Activated CD4-positive, alpha-beta memory T cell treated with anti-CD3 and anti-CD28 coated beads, Interleukin-2, amount 10 ng/mL, durations not matched to agents 7 days and 5 days (primary cell): Measurements from ENCODE around the gene ECHS1. TPM values are rescaled to one million over a fixed set of nuclear protein-coding genes. Genes with fewer than 3 reads are reported as not detected.
A peak's percentile ranks its signal among the peaks of the same experiment; 100 is the strongest.

ENCODE experiments used
- CTCF ChIA-PET: fragments of 350-600 bp; sonication (Branson Sonifier 250); formaldehyde crosslinking; loops from one replicate; lab custom pipeline; 2021; ENCODE audit warnings: antibody characterized with exemption, inconsistent platforms; lab: Charles Lee
- POLR2A ChIA-PET: fragments of 350-600 bp; sonication (Branson Sonifier 250); formaldehyde crosslinking; loops from one replicate; lab custom pipeline; 2021; ENCODE audit warnings: antibody characterized with exemption; lab: Charles Lee
- DNase-seq: peaks from one replicate; pipeline ENCODE4 v3.0.0-alpha.2; 2020
- H3K27ac Mint-ChIP-seq: one replicate; pipeline ENCODE4 v1.8.0; 2021; ENCODE audit warnings: mild to moderate bottlenecking, mixed read lengths
- H3K27me3 Mint-ChIP-seq: one replicate; pipeline ENCODE4 v1.8.0; 2021; ENCODE audit warnings: mixed read lengths
- H3K36me3 Mint-ChIP-seq: one replicate; pipeline ENCODE4 v1.8.0; 2021; ENCODE audit warnings: low read depth, mixed read lengths
- H3K4me1 Mint-ChIP-seq: one replicate; pipeline ENCODE4 v1.8.0; 2021; ENCODE audit warnings: mixed read lengths
- H3K4me3 Mint-ChIP-seq: one replicate; pipeline ENCODE4 v1.8.0; 2021; ENCODE audit warnings: mild to moderate bottlenecking, mixed read lengths
- H3K9me3 Mint-ChIP-seq: one replicate; pipeline ENCODE4 v1.8.0; 2021; ENCODE audit warnings: mixed read lengths
- total RNA-seq, 2 experiments: library from RNA; stranded (reverse); gene quantifications; one replicate each; pipeline ENCODE4 v1.2.3, GENCODE V29; 2021

Gene ECHS1
- total RNA-seq, 2 experiments from 2014 or later: 31.3 to 31.6 TPM

DNA sequence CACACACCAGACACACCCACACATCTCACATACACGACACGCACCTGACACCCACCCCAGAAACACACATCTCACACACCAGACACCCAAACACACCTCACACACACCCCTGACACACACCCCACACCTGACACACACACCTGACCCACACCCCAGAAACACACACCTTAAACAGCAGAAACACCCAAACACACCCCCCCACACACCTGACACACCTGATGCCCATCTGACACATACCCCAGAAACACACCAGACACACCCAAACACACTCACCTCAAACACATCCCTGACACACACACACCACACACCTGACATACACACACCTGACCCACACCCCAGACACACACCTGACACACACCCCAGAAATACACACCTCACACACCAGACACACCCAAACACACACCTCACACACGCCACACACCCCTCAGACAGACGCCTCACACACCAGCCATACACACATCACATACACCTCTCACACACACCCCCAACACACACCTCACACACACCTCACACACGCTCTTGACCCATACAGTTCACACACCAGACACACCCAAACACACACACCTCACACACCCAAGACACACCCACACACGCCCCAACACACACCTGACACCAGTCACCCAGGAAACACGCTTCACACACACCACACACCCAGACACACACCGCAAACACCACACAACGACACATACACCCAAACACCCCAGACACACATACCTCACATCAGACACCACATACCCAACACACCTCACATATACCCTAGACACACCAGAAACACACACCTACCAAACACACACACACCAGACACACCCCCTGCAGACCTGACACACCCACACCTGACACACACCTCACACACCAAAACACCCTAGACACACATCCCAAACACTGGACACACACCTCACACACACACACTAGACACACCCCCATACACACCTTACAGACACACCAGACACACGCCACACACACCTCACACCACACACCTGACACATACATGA lies 34.8 kb downstream of the ECHS1 start:
- Mint-ChIP-seq H3K9me3 (no peaks in the 10 kb centered on the region), H3K27ac (no peak overlapping the region), H3K27me3 (peaks cover 14% of the 10 kb centered on the region), H3K36me3 (no peaks in the 10 kb centered on the region), H3K4me3 (no peak overlapping the region), H3K4me1 (peaks cover 5% of the 10 kb centered on the region)
- CTCF ChIA-PET: no interaction called here
- POLR2A ChIA-PET: no interaction called here
- no peak for DNase-seq

DNA sequence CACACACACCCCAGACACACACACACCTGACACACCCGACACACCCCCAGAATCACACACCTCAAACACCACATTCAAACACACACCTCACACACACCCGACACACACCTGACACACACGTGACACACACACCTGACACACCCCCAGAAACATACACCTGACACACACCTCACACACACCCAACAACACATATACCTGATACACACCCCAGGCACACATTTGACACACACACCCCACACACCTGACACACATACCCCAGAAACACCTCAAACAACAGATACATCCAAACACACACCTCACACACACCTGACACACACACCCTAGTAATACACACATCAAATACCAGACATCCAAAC lies 35.8 kb downstream of the ECHS1 start:
- Mint-ChIP-seq H3K4me1 (peaks cover 3% of the 10 kb centered on the region), H3K4me3 (no peak overlapping the region), H3K36me3 (no peaks in the 10 kb centered on the region), H3K9me3 (no peaks in the 10 kb centered on the region), H3K27me3 (peaks cover 23% of the 10 kb centered on the region), H3K27ac (no peak overlapping the region)
- ChIA-PET POLR2A (no interaction called here), CTCF (interaction anchor here (1.1 kb wide), 1 partner anchor 59 kb away, joined by 4 read pairs; no protein-coding TSS in a partner anchor)
- no peak for DNase-seq

DNA sequence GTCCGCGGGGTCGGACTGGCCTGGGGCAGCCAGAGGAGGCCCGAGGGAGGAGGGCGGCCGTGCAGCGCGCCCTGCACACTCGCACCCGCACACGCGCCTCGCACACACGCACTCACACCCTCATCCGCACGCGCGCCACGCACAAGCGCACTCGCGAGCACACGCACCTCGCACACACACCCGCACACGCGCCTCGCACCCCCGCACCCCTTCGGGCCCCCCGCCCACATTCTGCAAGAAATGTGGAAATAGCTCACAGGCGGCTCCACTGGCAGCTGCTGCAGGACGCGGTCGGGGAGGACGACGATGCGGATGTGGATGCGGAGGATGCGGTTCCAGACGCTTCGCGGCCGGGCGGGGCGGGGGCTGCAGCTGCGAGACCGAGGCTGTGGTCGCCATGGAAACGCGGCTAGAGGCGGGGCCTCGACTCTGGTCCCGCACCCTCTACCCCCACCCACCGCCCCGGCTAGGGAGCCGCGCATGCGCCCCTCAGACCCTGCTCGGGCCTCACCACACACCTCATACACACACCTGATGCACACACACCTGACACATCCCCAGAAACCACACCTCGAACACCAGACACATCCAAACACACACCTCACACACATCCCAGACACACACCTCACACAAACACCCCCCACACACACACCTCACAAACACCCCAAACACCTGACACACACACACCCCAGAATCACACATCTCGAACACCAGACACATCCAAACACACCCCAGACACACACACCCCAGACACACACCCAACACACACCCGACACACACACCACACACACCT lies 36.4 kb downstream of the ECHS1 start, which contains the start of gene CALY:
Gene CALY (minus strand): TSS at position 320 of the 793 bp plus-strand sequence. CDS start 7,907 bp downstream, outside the sequence.
- peak within 1 kb of the TSS; percentile 32 for H3K4me3 Mint-ChIP-seq
- CTCF ChIA-PET: interaction anchor here (0.6 to 1.1 kb wide), 2 partner anchors 58 to 293 kb away, joined by 3 to 4 read pairs; no protein-coding TSS in a partner anchor
- POLR2A ChIA-PET: interaction anchor here (0.6 to 1.3 kb wide), 2 partner anchors 12 to 21 kb away, joined by 3 read pairs; no protein-coding TSS in a partner anchor
- H3K36me3 Mint-ChIP-seq: no peaks in the 10 kb centered on the region
- peaks cover 25% of the 10 kb centered on the region for H3K27me3 Mint-ChIP-seq
- H3K9me3 Mint-ChIP-seq: no peaks in the 10 kb centered on the region
- peak; percentile 86 for DNase-seq
- H3K27ac Mint-ChIP-seq: no peak within 1 kb of the TSS
- H3K4me1 Mint-ChIP-seq: peaks cover 3% of the 10 kb centered on the region

DNA sequence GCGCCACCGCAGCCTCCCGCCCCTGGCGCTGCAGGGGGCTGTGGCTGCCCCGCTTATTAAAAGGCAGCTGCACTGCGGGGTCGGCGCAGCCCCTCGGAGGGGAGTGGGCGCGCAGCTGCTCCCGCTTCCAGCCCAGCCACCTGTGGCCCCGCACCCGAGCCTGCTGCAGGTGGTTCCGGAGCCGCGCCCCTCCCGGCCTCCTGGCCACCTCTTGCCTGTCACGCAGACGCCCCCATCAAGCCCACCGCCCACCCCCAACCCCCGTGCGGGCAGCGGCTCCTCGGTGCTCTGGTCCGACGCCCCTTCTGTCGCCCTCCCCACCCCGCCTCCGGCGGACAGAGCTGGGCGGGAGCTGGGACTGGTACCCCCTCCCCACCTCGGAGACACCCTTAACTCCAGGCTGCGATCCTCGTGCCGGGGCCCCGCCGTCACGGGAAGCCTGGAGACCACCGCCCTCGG lies 37.0 kb downstream of the ECHS1 start:
- Mint-ChIP-seq H3K4me1 (peaks cover 3% of the 10 kb centered on the region), H3K27ac (no peak overlapping the region), H3K27me3 (peaks cover 31% of the 10 kb centered on the region), H3K36me3 (no peaks in the 10 kb centered on the region), H3K9me3 (no peaks in the 10 kb centered on the region), H3K4me3 (no peak overlapping the region)
- no peak for DNase-seq
- CTCF ChIA-PET: interaction anchor here (1.1 kb wide), 1 partner anchor 58 kb away, joined by 4 read pairs; no protein-coding TSS in a partner anchor
- POLR2A ChIA-PET: interaction anchor here (1.3 kb wide), 1 partner anchor 21 kb away, joined by 3 read pairs; no protein-coding TSS in a partner anchor

DNA sequence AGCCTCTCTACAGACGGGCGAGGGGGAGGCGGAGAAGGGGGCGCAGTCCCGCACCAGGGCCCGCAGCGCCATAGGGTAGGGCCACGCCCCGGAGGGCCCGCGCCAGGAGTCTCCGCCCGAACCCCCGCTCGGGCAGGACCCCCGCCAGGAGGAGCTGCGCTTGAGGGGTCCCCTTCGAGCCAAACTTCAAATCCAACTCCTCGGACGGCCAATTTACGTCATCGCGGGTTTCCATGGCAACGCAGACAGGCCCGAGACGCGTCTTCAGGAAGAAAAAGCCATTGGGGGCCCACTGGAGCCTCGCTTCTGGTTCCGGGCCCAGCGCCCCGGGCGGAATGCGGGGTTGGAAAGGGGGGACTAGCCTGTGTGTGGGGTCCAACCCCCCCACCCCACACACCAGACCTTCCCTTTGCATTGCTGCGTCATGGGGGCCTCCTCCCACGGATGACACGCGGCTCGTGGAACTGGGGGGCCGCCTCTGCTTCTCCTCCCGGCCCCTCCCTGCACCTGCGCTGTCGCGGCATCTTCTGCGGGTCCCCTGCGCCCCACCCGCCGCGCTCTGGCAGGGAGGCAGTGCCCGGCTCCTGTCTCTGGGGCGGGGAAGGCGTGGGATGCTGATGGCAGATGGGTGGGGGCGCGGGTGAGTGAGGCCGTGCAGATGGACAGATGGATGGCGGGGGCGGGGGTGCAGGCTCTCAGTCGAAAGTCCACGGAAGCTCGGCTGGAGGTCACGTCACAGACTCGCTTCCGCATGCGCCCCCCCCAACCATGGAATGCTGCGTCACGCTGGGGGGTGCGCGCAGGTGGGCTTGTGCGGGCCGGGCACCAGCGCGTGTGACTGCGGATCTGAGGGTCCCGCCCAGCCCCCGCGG lies 37.7 kb downstream of the ECHS1 start:
- POLR2A ChIA-PET: interaction anchor here (1.3 kb wide), 1 partner anchor 22 kb away, joined by 3 read pairs; no protein-coding TSS in a partner anchor

DNA sequence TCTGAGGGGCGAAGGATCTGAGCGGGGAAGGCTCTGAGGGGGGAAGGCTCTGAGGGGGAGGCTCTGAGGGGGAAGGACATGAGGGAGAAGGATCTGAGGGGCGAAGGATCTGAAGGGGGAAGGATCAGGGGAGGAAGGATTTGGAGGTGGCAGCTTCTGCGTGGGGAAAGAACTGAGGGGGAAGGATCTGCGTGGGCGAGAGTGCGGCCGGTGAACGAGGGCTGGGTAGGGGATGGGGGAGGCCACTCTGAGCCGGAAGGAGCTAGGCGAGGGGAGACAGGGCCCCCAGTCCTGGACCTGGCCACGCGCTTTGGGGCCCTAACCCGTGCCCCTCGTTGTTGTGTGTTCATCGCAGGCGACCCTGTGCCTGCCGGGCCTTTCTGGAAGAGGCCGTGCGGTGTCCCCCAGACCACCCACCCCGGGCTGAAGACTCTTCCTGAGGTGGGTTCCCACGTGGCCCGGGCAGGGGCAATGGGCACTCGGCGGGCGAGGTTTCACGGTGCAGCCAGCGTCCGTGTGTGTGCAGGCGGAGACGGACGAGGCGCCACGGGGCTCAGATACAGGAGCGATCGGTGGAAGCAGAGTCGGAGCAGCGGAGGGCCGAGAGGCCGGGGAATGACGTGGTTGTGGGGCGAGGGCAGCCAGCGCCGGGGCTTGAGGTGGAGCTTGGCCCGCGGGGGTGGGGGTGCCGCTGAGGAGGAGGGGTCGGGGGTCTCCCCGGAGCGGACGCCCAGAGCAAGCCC lies 38.5 kb downstream of the ECHS1 start:
- no peak for DNase-seq
- H3K27ac Mint-ChIP-seq: no peak overlapping the region
- peaks cover 40% of the 10 kb centered on the region for H3K27me3 Mint-ChIP-seq
- ChIA-PET CTCF (interaction anchor here (0.7 kb wide), 1 partner anchor 64 kb away, joined by 3 read pairs; no protein-coding TSS in a partner anchor), POLR2A (no interaction called here)
- no peaks in the 10 kb centered on the region for H3K36me3 Mint-ChIP-seq
- peaks cover 7% of the 10 kb centered on the region for H3K4me1 Mint-ChIP-seq
- H3K4me3 Mint-ChIP-seq: peak overlapping the region; percentile 30
- H3K9me3 Mint-ChIP-seq: no peaks in the 10 kb centered on the region

More for the DNA sequence above, 37.7 kb downstream of the ECHS1 start:
- Mint-ChIP-seq H3K36me3 (no peaks in the 10 kb centered on the region), H3K4me3 (no peak overlapping the region), H3K27ac (no peak overlapping the region), H3K27me3 (peaks cover 37% of the 10 kb centered on the region), H3K4me1 (peaks cover 3% of the 10 kb centered on the region), H3K9me3 (no peaks in the 10 kb centered on the region)
- CTCF ChIA-PET: interaction anchor here (0.7 kb wide), 1 partner anchor 63 kb away, joined by 3 read pairs; no protein-coding TSS in a partner anchor
- peak; percentile 77 for DNase-seq

DNA sequence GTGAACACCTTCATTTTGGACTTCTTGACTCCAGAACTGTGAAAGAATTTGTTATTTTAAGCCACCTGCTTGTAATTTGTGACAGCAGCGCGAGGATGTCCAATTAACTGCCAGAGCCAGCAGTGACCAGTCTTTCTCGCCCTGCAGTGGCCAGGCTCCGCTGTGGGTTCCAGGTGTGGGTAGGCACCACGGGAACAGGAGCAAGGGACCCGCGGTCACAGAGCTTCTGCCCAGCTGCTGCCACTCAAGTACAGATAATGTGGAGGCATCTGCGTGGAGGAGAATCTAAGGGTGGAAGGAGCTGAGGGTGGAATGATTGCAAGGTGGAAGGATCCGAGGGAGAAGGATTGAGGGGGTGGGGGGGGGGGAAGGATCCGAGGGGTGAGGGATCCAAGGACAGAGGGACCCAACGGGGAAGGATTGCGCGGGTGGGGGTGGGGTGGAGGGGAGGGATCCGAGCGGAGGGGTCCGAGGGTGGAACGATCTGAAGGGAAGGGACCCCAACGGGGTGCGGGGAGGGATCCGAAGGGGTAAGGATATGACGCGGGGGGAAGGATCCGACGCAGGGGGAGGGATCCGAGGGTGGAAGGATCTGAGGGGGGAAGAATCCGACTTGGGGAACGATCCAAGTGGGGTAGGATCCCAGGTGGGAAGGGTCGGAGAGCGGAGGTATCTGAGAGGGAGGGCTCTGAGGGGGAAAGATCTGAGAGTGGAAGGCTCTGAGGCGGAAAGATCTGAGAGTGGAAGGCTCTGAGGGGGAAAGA lies 40.0 kb downstream of the ECHS1 start:
- no peak overlapping the region for H3K27ac Mint-ChIP-seq
- H3K4me3 Mint-ChIP-seq: no peak overlapping the region
- ChIA-PET CTCF (interaction anchor here (0.7 kb wide), 1 partner anchor 12 kb away, joined by 4 read pairs; no protein-coding TSS in a partner anchor), POLR2A (no interaction called here)
- peaks cover 9% of the 10 kb centered on the region for H3K4me1 Mint-ChIP-seq
- no peaks in the 10 kb centered on the region for H3K36me3 Mint-ChIP-seq
- no peaks in the 10 kb centered on the region for H3K9me3 Mint-ChIP-seq
- H3K27me3 Mint-ChIP-seq: peaks cover 51% of the 10 kb centered on the region
- no peak for DNase-seq

DNA sequence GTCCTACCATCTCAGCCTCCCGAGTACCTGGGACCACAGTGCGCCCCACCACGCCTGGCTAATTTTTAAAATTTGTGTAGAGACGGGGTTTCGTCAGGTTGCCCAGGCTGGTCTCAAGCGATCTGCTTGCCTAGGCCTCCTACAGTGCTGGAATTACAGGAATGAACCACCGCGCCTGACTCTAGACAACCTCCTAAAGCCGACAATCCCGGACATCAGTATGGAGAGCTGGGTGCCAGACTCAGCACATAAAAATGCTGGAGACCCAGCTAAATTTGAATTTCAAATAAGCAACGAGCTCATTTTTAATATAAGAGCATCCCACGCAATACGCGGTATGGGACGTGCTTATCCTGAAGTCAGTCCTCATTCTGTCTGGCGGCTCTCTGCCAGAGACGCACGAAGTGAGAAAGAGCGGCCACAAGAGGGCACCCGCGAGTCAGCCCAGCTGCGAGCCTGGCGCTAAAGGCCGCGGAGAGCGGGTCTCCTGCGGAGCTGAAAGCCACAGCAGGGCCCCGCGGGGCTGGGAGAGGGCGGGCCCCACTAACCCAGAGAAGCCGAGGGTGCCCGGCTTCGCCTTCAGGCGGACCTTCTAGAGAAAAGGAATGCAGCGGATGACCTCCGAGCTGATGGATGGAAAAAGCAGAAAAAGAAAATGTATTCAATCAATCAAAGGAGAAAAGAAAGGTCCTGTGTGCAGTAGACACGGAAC lies 43.5 kb downstream of the ECHS1 start:
- Mint-ChIP-seq H3K27me3 (peaks cover 68% of the 10 kb centered on the region), H3K9me3 (no peaks in the 10 kb centered on the region), H3K36me3 (no peaks in the 10 kb centered on the region), H3K4me3 (no peak overlapping the region), H3K27ac (no peak overlapping the region), H3K4me1 (peaks cover 11% of the 10 kb centered on the region)
- CTCF ChIA-PET: interaction anchor here (0.5 to 3.0 kb wide), 38 partner anchors 9 to 804 kb away, joined by 3 to 18 read pairs (median 4); partner anchors contain the start of genes ECHS1, FUOM and PRAP1
- POLR2A ChIA-PET: interaction anchor here (1.2 to 2.8 kb wide), 2 partner anchors 60 to 76 kb away, joined by 4 to 8 read pairs; no protein-coding TSS in a partner anchor
- peak; percentile 85 for DNase-seq

DNA sequence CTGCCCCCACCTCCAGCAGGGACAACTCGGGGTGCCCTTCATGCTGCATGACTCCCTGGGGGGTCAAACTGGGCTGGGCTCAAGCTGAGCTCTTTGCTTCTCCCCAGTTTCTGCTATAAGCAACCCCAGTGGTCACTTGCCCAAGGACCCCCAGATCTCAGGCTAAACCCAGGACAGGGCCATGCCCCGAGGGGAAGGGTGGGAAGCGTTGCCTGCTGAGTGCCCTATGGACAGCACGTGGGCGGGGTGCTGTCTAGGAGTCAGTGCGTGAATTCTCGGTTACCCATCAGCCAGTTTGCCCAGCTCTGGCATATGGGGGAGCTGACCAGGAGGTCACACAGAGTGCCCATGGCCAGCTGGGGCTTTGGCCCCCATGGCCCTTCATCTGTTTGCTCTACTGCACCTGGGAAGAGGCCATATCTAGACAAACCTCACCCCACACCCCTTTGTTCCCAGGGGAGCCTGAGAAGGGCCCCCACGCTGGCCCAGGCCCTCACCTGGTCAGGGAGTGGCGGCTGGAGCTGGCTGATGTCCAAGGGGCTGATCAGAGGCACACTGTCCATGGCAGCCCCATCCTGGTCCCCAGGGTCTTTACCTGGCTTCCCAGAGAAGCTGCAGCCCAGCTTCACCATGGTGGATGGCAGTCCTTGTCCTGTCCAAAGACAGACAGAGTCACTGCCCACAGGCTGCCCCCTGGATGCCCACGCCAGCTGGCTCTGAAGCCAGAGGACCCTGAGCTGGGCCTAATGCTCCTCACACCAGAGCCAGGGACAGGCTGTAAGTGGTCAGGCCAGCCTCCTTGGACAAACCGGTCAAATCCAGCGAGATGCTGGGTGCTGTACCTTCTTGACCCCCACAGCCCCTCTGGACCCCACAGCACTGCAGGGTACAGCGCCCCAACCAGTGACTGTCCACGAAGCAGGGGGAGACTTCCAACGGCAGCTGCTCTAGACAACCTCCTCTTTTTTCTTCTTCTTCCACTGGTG lies 44.5 kb downstream of the ECHS1 start:
- no peak for DNase-seq
- Mint-ChIP-seq H3K9me3 (no peaks in the 10 kb centered on the region), H3K36me3 (no peaks in the 10 kb centered on the region), H3K4me1 (peaks cover 11% of the 10 kb centered on the region), H3K27me3 (peaks cover 66% of the 10 kb centered on the region), H3K4me3 (no peak overlapping the region), H3K27ac (no peak overlapping the region)
- CTCF ChIA-PET: interaction anchor here (0.5 to 3.0 kb wide), 31 partner anchors 8 to 227 kb away, joined by 3 to 18 read pairs (median 4); partner anchors contain the start of genes ECHS1 and FUOM
- POLR2A ChIA-PET: interaction anchor here (1.2 to 2.8 kb wide), 3 partner anchors 21 to 77 kb away, joined by 4 to 8 read pairs (median 5); no protein-coding TSS in a partner anchor
